ENCODE data around the gene MCCC2.

- no peak for TF ChIP-seq CTCF (conservative IDR thresholded peaks at IDR 0.05 in 1 of 2, IDR thresholded peaks at IDR 0.05 in 1 of 2; ENCODE audit: extremely low read depth in 1 of 2, insufficient read depth in 1 of 2, low read depth in 1 of 2, low read length in 2 of 2)
- TF ChIP-seq EZH2 (IDR thresholded peaks at IDR 0.05; ENCODE audit: borderline replicate concordance, low read length), result no peak
Measured at GRCh38 chr5:71662381-71662780, 75.2 kb downstream of the MCCC2 start.

All from mammary epithelial cell (primary cell).